ENCODE results near the gene BRINP2.
"Not testable (repeated sequence)": the region's sequence is repeated elsewhere in the genome, so short reads cannot be mapped to it uniquely, and the experiment has no call there.

The BRINP2 gene

DNA sequence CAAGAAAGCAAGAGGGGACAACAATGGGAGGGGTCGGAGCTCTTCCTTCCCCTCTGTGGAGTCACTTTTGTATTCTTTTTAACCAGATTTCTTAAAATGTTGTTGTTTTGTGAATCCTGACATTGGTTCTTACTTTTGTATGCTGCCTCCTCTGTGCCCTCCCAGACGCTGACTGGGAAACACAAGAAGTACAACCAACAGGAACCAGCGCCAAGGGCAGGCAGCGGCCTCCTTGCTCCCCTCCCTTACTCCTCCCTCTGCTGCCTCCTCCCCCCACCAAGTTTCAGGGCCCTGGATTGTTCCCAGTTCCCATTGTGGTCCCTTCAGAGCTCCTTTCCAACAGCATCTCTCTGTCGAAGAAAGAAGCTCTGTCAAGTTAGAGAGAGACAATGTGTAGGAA is 111.1 kb downstream of the BRINP2 start:
- DNase-seq, result no peak

DNA sequence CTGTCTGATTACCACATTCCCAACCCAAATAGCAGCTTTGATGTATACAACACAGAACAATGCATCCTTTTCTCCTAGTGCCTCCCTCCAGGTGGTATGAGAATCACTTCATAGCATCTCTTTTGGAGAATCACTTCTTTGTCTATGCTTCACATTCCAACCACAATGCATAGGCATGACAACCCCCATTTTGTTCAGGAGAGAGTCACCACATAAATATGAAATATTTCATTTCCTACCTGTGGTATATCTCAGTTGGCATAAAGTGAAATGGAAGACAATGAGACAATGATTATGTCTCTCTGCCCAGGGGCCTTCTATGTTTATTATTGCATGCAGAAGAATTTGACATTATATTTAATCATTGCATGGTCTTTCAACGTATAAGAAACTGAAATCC is 112.2 kb downstream of the BRINP2 start:
- no peak for DNase-seq

- no peak for DNase-seq
Measured at GRCh38 chr1:177283380-177283779, 112.6 kb downstream of the BRINP2 start.

DNA sequence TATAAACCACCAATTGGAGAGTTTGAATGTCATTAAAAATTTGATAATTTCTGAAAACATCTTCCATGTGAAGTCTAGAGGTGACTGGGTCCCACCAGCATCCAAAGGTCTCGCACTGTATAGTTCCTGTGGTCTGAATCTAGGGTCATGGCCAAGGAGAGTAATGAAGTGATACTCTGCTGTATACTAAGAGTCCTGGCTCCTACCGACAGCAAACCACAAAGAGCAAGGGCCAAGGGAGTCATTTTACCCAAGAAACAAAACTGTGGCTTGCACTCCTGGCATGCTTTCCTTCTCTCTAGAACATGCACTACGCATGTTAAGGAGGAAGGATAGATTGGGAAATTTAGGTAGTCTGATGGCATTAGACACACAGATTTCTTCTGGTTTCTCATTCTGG is 115.6 kb downstream of the BRINP2 start:
- no peak for DNase-seq

GRCh38 chr1:177287270-177287669 is 116.5 kb downstream of the BRINP2 start:
- no peak for DNase-seq

GRCh38 chr1:177287994-177288393 is 117.2 kb downstream of the BRINP2 start:
- DNase-seq, result no peak

DNA sequence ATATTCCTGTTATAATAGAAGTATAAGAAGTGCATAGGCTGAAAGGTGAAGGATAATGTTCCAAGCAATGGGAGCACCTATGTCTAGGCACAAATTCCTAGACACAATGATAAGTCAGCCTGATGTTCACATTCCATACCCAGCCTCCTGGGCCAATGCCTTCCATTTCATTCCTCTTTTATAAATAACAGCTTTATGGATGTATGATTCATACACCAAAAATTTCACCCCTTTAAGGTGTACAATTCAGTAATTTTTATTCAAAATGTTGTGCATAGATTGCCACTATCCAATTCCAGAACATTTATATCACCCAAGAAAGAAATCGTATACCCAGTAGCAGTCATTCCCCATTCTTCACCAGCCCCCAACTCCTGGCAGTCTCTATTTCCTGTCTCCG is 118.8 kb downstream of the BRINP2 start:
- no peak for DNase-seq

- no peak for DNase-seq
Measured at GRCh38 chr1:177300431-177300830, 129.7 kb downstream of the BRINP2 start.

DNA sequence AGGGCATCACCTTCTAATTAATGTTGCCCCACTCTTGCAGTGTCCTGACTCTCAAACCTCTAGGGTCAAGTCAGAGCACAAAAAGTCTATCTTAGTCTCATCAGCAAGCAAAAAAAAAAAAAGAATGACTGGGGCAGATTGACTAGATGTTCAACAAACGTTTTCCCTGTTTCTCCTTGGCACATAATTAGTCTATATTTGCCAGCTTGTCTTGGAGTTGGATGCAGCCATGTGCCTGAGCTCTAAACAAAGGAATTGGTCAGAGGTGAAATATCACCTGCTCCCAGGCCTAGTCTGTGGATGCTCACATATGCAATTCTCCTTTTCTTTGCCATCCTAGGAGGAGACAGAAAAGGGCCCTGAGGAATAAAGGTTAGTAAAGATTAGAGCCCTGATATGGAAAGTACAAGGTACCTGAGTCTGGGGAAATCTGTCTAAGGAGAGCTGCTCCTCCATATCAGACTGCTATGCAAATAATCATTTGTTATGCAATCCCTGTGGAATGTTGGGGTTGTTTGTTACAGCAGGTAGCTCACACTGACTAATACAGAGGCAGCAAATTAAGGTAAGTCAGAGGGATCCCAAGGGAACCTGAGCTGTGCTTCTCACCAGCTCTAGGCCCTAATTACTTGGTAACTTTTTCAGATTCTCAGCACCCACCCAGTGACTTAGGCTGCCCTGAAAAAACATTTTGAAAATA is 130.8 kb downstream of the BRINP2 start:
- no peak for DNase-seq

- DNase-seq, result no peak
Measured at GRCh38 chr1:177302357-177303044, 131.7 kb downstream of the BRINP2 start.

DNA sequence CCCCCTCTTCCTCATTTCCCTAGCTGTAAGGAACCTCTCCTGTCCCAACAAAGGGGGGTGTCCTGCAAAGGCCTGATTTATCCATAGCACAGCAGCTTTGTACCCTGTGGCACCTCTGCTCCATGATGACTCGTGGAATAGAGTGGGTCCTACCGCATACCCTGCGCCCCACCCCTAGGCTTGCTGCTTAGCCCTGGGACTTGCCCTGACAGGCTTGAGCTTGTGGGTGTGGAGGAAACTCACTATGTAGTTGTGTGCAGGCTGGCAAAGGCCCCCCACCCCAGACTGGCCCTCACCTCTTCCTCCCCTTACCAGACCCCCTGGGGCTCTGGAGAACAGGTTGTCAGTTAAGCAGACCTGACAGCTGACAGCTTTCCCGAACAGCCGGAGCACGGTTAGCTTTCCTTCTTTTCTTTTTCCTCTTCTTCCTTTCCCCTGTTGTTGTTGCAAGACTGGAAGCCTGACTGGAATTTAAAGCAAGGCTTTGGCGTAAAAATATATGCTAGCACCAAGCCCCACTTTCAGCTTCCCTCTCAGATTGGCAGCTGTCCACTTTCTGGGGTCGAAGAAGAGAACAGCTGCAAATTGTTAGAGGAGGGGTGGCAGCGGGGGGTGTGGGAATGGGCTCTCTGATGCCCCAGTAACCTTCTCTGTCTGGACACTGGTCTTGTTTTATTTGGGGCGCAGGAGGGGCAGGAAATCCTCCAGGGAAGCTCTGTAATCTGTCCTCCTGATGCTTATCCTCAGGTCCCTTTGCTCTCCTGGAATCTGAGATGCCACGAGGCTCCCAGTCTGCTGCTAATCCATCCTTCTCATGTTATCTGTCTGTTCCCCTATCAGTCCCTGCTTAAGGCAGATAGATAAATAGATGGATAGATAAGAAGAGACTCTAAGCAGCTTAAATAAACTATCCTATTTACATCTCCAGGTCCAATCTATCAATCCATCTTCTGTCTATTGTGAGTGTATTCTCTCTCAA is 134.6 kb downstream of the BRINP2 start:
- DNase-seq, result no peak

GRCh38 chr1:177306019-177306415 is 135.3 kb downstream of the BRINP2 start:
- DNase-seq, result no peak

- DNase-seq, result no peak
Measured at GRCh38 chr1:177306981-177307380, 136.2 kb downstream of the BRINP2 start.

GRCh38 chr1:177307771-177308170 is 137.0 kb downstream of the BRINP2 start:
- DNase-seq, result no peak

GRCh38 chr1:177309880-177310279 is 139.1 kb downstream of the BRINP2 start:
- DNase-seq, result no peak

- DNase-seq, result no peak
Measured at GRCh38 chr1:177310326-177310725, 139.6 kb downstream of the BRINP2 start.

DNA sequence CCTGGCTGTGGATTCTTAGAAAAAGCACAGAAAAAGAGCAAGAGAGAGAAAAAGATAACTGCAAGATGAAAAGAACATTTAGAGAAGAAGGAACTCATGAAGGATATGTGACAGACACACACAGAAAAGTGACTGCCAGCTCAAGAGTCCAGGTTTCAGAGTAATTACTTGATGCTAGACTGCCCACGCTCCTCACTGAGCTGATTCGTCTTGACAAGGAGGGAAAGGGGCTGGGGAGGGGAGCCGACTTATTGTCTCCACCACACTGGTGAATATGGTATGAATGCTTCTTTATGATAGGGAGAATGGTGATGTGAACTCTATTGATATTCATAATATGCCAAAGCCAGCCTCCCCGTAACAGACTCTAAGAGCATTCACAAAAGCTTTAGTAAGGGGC is 140.4 kb downstream of the BRINP2 start:
- DNase-seq, result no peak

DNA sequence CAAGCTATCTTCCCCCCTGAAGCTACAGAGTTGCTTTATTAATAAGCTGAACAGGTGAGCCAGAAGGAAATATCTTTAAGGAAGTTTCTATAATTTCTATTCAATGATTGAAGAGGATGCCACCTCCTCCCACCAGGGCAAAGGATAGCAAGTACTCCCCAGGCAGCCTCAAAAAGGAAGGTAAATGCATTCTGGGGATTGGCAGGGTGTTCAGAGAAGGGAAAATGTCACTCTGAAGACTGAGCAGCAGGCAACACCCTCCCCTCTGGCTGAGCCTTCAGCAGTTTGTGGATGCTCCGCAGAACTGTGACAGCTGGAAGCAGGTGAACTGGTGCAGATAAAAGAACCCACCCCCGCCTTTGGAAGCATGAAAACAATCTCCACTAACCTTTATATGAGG is 140.8 kb downstream of the BRINP2 start:
- DNase-seq, result no peak

GRCh38 chr1:177315261-177315660 is 144.5 kb downstream of the BRINP2 start:
- no peak for DNase-seq

GRCh38 chr1:177315761-177316160 is 145.0 kb downstream of the BRINP2 start:
- DNase-seq, result no peak

- DNase-seq, result not testable (repeated sequence)
Measured at GRCh38 chr1:177321434-177321833, 150.7 kb downstream of the BRINP2 start.

GRCh38 chr1:177328251-177328650 is 157.5 kb downstream of the BRINP2 start:
- DNase-seq, result no peak

DNA sequence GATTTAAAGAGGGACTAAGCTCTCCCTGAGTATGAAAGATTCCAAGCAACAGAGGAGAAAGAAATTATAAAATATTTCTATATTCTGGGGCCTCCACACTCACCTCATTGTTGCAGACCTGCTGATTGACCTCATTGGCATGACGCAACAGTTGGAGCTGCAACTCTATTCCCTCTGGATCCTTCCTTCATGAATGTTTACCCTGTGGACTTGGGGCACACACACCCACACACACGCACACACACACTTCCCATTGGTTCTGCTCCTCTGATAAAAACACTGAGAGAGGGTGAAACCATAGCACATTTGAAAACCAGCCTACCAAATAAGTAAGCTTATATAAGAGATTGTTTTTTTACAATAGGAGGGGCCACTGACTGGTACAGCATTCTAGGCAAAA is 159.1 kb downstream of the BRINP2 start:
- no peak for DNase-seq
